Gastroesophageal sphincter (tissue), 3 donors: ENCODE results near the gene SPOP.

Experiments
- EP300 ChIP-seq: sonication (generic); formaldehyde crosslinking; IDR thresholded peaks from one replicate; pipeline ENCODE4 v1.6.1; 2017; ENCODE audit warnings: antibody characterized with exemption, mild to moderate bottlenecking
- POLR2A ChIP-seq, 2 donors: fragments of 450-650 bp; IDR thresholded peaks; one replicate each; pipeline ENCODE4 v1.6.1; 2017; ENCODE audit warnings: antibody characterized with exemption in 2 of 2, mild to moderate bottlenecking in 2 of 2, moderate library complexity in 1 of 2
- POLR2AphosphoS5 ChIP-seq: sonication (generic); formaldehyde crosslinking; IDR thresholded peaks from one replicate; pipeline ENCODE4 v1.6.1; 2017; ENCODE audit warnings: antibody characterized with exemption
- TF ChIP-seq, protein P1 (sequence below), 4 experiments: fragments of 200-600 bp in 2 of 4; fragments of 450-650 bp in 2 of 4; sonication (generic) in 1 of 4; IDR thresholded peaks; one replicate each; pipeline ENCODE4 v1.5.1; 2017 to 2019; ENCODE audit warnings: antibody characterized with exemption in 4 of 4, mild to moderate bottlenecking in 2 of 4, moderate library complexity in 2 of 4

DNA sequence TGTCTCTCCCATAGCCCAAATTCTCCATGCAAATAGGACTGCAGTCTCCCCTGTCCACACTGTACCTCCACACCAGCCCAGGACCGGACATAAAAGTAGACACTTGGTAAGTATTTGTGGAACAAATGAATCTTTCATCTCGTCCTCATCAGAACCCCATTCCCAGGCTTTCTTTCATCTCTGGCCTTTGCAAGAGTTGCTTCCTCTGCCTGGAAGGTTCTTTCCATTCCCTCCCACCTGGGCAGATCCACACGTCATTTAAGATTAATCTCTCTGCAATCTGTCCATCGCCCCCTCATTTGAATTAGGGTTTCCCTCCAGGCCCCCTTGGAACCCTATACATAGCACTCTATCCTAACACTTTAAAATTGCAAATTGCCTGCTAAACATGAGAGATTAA is 106.1 kb downstream of the SPOP start:
- TF ChIP-seq, protein P1, sequence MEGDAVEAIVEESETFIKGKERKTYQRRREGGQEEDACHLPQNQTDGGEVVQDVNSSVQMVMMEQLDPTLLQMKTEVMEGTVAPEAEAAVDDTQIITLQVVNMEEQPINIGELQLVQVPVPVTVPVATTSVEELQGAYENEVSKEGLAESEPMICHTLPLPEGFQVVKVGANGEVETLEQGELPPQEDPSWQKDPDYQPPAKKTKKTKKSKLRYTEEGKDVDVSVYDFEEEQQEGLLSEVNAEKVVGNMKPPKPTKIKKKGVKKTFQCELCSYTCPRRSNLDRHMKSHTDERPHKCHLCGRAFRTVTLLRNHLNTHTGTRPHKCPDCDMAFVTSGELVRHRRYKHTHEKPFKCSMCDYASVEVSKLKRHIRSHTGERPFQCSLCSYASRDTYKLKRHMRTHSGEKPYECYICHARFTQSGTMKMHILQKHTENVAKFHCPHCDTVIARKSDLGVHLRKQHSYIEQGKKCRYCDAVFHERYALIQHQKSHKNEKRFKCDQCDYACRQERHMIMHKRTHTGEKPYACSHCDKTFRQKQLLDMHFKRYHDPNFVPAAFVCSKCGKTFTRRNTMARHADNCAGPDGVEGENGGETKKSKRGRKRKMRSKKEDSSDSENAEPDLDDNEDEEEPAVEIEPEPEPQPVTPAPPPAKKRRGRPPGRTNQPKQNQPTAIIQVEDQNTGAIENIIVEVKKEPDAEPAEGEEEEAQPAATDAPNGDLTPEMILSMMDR (IDR thresholded peaks at IDR 0.05) = no peak
- no peak for TF ChIP-seq EP300
- no peak for TF ChIP-seq POLR2A (IDR thresholded peaks at IDR 0.05)
- TF ChIP-seq POLR2AphosphoS5 = no peak
